GM10248 (cell line): ENCODE measurements around the gene VEPH1.

ENCODE experiments used
- CTCF ChIA-PET: fragments of 300-600 bp; sonication (Branson Sonifier 250); formaldehyde crosslinking; extraction: SDS; loops from one replicate; lab custom pipeline; 2021; ENCODE audit warnings: antibody characterized with exemption; lab: Yijun Ruan, JAX
- POLR2A ChIA-PET: fragments of 350-650 bp; sonication (Branson Sonifier 250); formaldehyde crosslinking; extraction: SDS; loops from one replicate; lab custom pipeline; 2020; ENCODE audit warnings: antibody characterized with exemption; lab: Yijun Ruan, JAX
- DNase-seq: peaks from one replicate; pipeline ENCODE4 v3.0.0; 2012; ENCODE audit errors: extremely low spot score
- CTCF ChIP-seq: IDR thresholded peaks from 2 replicates; pipeline ENCODE4 v1.5.1; 2012; ENCODE audit warnings: mild to moderate bottlenecking, low read depth; ENCODE audit errors: extremely low read depth, missing control alignments, control extremely low read depth

Gene VEPH1

GRCh38 chr3:157248590-157249422 lies 254.4 kb downstream of the VEPH1 start:
- ChIA-PET CTCF (interaction anchor here (1.2 to 1.4 kb wide), 3 partner anchors 9 to 47 kb away, joined by 3 read pairs; no protein-coding TSS in a partner anchor), POLR2A (interaction anchor here (0.6 kb wide), 1 partner anchor 1558 kb away, joined by 3 read pairs; no protein-coding TSS in a partner anchor)
- TF ChIP-seq CTCF: no peak
- no peak for DNase-seq

GRCh38 chr3:157247391-157247790 lies 255.8 kb downstream of the VEPH1 start:
- POLR2A ChIA-PET: no interaction called here
- CTCF ChIA-PET: no interaction called here
- no peak for TF ChIP-seq CTCF
- no peak for DNase-seq

GRCh38 chr3:157242836-157243235 lies 260.4 kb downstream of the VEPH1 start:
- ChIA-PET POLR2A (no interaction called here), CTCF (no interaction called here)
- no peak for TF ChIP-seq CTCF
- no peak for DNase-seq

GRCh38 chr3:157241599-157241998 lies 261.6 kb downstream of the VEPH1 start:
- ChIA-PET POLR2A (no interaction called here), CTCF (interaction anchor here (1.2 to 1.5 kb wide), 3 partner anchors 10 to 1091 kb away, joined by 4 to 5 read pairs (median 4); no protein-coding TSS in a partner anchor)
- no peak for TF ChIP-seq CTCF
- DNase-seq: no peak

- CTCF ChIA-PET: interaction anchor here (1.0 to 1.5 kb wide), 5 partner anchors 9 to 1090 kb away, joined by 3 to 7 read pairs (median 4); no protein-coding TSS in a partner anchor
- TF ChIP-seq CTCF: no peak
- no peak for DNase-seq
- POLR2A ChIA-PET: no interaction called here
Observed at GRCh38 chr3:157240408-157240807, 262.8 kb downstream of the VEPH1 start.

- peak; percentile 70 for DNase-seq
- peak; percentile 94 for TF ChIP-seq CTCF
- ChIA-PET CTCF (interaction anchor here (0.6 to 1.3 kb wide), 20 partner anchors 10 to 1085 kb away, joined by 3 to 10 read pairs (median 3); no protein-coding TSS in a partner anchor), POLR2A (no interaction called here)
Observed at GRCh38 chr3:157239082-157239704, 264.0 kb downstream of the VEPH1 start.
